ENCODE measurements around the gene SLC25A53.
"Not testable (repeated sequence)": the region's sequence is repeated elsewhere in the genome, so short reads cannot be mapped to it uniquely, and the experiment has no call there.

Gene SLC25A53

GRCh38 chrX:104130808-104131207, 26.0 kb downstream of the SLC25A53 start:
- no peak for DNase-seq

- DNase-seq = no peak
Measured at GRCh38 chrX:104126856-104127255, 30.0 kb downstream of the SLC25A53 start.

- DNase-seq = no peak
Measured at GRCh38 chrX:104122829-104123228, 34.0 kb downstream of the SLC25A53 start.

- peak; percentile 13 for DNase-seq
Measured at GRCh38 chrX:104118765-104119164, 38.0 kb downstream of the SLC25A53 start.

- DNase-seq = no peak
Measured at GRCh38 chrX:104117759-104118158, 39.0 kb downstream of the SLC25A53 start.

- DNase-seq = peak; percentile 61
Measured at GRCh38 chrX:104113222-104113965, 43.4 kb downstream of the SLC25A53 start.

GRCh38 chrX:104112326-104112951, 44.4 kb downstream of the SLC25A53 start, which contains the start of gene ZCCHC18:
Gene ZCCHC18 (plus strand): TSS chrX:104112523. CDS start chrX:104114112, 1,589 bp downstream.
- DNase-seq = peak; percentile 56

GRCh38 chrX:104110491-104111240, 46.1 kb downstream of the SLC25A53 start:
- not testable (repeated sequence) for DNase-seq

GRCh38 chrX:104108955-104109354, 47.9 kb downstream of the SLC25A53 start:
- DNase-seq = no peak

- no peak for DNase-seq
Measured at GRCh38 chrX:104105330-104106262, 51.2 kb downstream of the SLC25A53 start.

- DNase-seq = no peak
Measured at GRCh38 chrX:104104676-104105075, 52.1 kb downstream of the SLC25A53 start.

- no peak for DNase-seq
Measured at GRCh38 chrX:104098919-104099318, 57.9 kb downstream of the SLC25A53 start.

GRCh38 chrX:104098151-104098808, 58.5 kb downstream of the SLC25A53 start:
- peak; percentile 61 for DNase-seq

- no peak for DNase-seq
Measured at GRCh38 chrX:104085919-104086318, 70.9 kb downstream of the SLC25A53 start.

- DNase-seq = no peak
Measured at GRCh38 chrX:104085477-104085876, 71.3 kb downstream of the SLC25A53 start.

GRCh38 chrX:104084534-104085277, 72.1 kb downstream of the SLC25A53 start:
- no peak for DNase-seq

GRCh38 chrX:104084063-104084462, 72.7 kb downstream of the SLC25A53 start:
- DNase-seq = no peak

GRCh38 chrX:104077854-104078253, 79.0 kb downstream of the SLC25A53 start:
- DNase-seq = not testable (repeated sequence)

GRCh38 chrX:104075778-104076445, 80.9 kb downstream of the SLC25A53 start, which contains the start of gene TMSB15C:
Gene TMSB15C (minus strand): TSS chrX:104076236.
- DNase-seq = not testable (repeated sequence)

- not testable (repeated sequence) for DNase-seq
Measured at GRCh38 chrX:104062636-104063035, 94.2 kb downstream of the SLC25A53 start.

All from NCI-H345 (cell line).